ENCODE measurements around the gene SMPD2.

- TF ChIP-seq, protein P1, sequence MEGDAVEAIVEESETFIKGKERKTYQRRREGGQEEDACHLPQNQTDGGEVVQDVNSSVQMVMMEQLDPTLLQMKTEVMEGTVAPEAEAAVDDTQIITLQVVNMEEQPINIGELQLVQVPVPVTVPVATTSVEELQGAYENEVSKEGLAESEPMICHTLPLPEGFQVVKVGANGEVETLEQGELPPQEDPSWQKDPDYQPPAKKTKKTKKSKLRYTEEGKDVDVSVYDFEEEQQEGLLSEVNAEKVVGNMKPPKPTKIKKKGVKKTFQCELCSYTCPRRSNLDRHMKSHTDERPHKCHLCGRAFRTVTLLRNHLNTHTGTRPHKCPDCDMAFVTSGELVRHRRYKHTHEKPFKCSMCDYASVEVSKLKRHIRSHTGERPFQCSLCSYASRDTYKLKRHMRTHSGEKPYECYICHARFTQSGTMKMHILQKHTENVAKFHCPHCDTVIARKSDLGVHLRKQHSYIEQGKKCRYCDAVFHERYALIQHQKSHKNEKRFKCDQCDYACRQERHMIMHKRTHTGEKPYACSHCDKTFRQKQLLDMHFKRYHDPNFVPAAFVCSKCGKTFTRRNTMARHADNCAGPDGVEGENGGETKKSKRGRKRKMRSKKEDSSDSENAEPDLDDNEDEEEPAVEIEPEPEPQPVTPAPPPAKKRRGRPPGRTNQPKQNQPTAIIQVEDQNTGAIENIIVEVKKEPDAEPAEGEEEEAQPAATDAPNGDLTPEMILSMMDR (tag by site-specific recombination; IDR thresholded peaks at IDR 0.05): no peak
- TF ChIP-seq ZNF138 (tag by site-specific recombination; IDR thresholded peaks at IDR 0.05; ENCODE audit: borderline replicate concordance) (no peak), ZNF394 (tag by site-specific recombination; IDR thresholded peaks at IDR 0.05; ENCODE audit: borderline replicate concordance) (no peak), ZNF214 (tag by site-specific recombination; IDR thresholded peaks at IDR 0.05; ENCODE audit: borderline replicate concordance) (no peak)
- TF ChIP-seq, protein P2, sequence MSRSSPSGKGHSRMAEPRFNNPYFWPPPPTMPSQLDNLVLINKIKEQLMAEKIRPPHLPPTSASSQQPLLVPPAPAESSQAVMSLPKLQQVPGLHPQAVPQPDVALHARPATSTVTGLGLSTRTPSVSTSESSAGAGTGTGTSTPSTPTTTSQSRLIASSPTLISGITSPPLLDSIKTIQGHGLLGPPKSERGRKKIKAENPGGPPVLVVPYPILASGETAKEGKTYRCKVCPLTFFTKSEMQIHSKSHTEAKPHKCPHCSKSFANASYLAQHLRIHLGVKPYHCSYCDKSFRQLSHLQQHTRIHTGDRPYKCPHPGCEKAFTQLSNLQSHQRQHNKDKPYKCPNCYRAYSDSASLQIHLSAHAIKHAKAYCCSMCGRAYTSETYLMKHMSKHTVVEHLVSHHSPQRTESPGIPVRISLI (tag by site-specific recombination; IDR thresholded peaks at IDR 0.05): no peak
Measured at GRCh38 chr6:109453594-109454495, 13.3 kb downstream of the SMPD2 start.

All from HEK293 (cell line).